Endothelial cell of umbilical vein (primary cell): ENCODE measurements around the gene RASSF10. TPM values are rescaled to one million over a fixed set of nuclear protein-coding genes. Genes with fewer than 3 reads are reported as not detected.

ENCODE experiments used
- BruUV-seq: library from RNA; stranded (reverse); fragments of 400-500 nt; replicated peaks from 2 replicates; lab custom pipeline; 2021; lab: Mats Ljungman, UMichigan
- CTCF ChIA-PET: fragments of 300-600, 350-600 bp; sonication (Branson Sonifier 250); formaldehyde crosslinking; loops from one replicate; lab custom pipeline; 2021; ENCODE audit warnings: antibody characterized with exemption, inconsistent platforms; lab: Charles Lee
- POLR2A ChIA-PET: fragments of 300-600, 350-600 bp; sonication (Branson Sonifier 250); formaldehyde crosslinking; loops from one replicate; lab custom pipeline; 2021; ENCODE audit warnings: antibody characterized with exemption, inconsistent platforms; lab: Charles Lee
- DNase-seq: peaks from one replicate; pipeline ENCODE4 v3.0.0-alpha.2; 2011; ENCODE audit warnings: low read depth, low spot score
- FAIRE-seq: peaks from 2 replicates; lab custom pipeline; 2011; peaks lifted over from hg19 to GRCh38; lab: Jason Lieb, UNC
- H2AFZ ChIP-seq: 2 replicates; pipeline ENCODE4 v1.6.0; 2012; ENCODE audit warnings: low read depth, low read length, control low read depth, inconsistent platforms
- H3K27ac ChIP-seq: 2 replicates; pipeline ENCODE4 v1.5.1; 2011; ENCODE audit warnings: low read depth, mild to moderate bottlenecking, control low read depth, low read length, moderate library complexity; ENCODE audit not compliant: insufficient read depth
- H3K27me3 ChIP-seq, 2 experiments: 2 replicates each; pipeline versions ENCODE4 v1.6.0 to v1.6.1; 2011; ENCODE audit warnings: low read length in 2 of 2, mixed read lengths in 1 of 2; ENCODE audit not compliant: control insufficient read depth in 2 of 2, insufficient read depth in 2 of 2
- H3K36me3 ChIP-seq, 2 experiments: 2 replicates in 1 of 2; 3 replicates in 1 of 2; pipeline ENCODE4 v1.5.1; 2011; ENCODE audit warnings: low read length in 2 of 2, mild to moderate bottlenecking in 1 of 2, moderate library complexity in 1 of 2; ENCODE audit not compliant: control insufficient read depth in 2 of 2, insufficient read depth in 2 of 2; ENCODE audit errors: extremely low read depth in 1 of 2
- H3K4me1 ChIP-seq: 3 replicates; pipeline ENCODE4 v1.5.1; 2011; ENCODE audit warnings: mild to moderate bottlenecking, low read length; ENCODE audit not compliant: control insufficient read depth, insufficient read depth; ENCODE audit errors: extremely low read depth
- H3K4me2 ChIP-seq: 2 replicates; pipeline ENCODE4 v1.6.1; 2011; ENCODE audit warnings: low read length, control low read depth, mixed read lengths; ENCODE audit not compliant: insufficient read depth
- H3K4me3 ChIP-seq, 3 experiments: fragments of 200-600 bp in 1 of 3; sonication (generic), shearing (Covaris generic) in 1 of 3; replicated peaks in 1 of 3; 2 replicates each; pipeline ENCODE4 v1.5.1; 2011 to 2016; ENCODE audit warnings: control low read depth in 3 of 3, low read length in 3 of 3, mild to moderate bottlenecking in 2 of 3, inconsistent platforms in 1 of 3, low read depth in 1 of 3, moderate library complexity in 1 of 3; ENCODE audit not compliant: insufficient read depth in 1 of 3
- H3K79me2 ChIP-seq: 2 replicates; pipeline ENCODE4 v1.6.0; 2012; ENCODE audit warnings: low read length, inconsistent platforms; ENCODE audit not compliant: control insufficient read depth, insufficient read depth
- H3K9ac ChIP-seq: replicated peaks from 2 replicates; pipeline ENCODE3; 2011; ENCODE audit warnings: low read length, control low read depth; ENCODE audit not compliant: insufficient read depth; ENCODE audit errors: extremely low read depth
- H3K9me1 ChIP-seq: replicated peaks from 3 replicates; pipeline ENCODE4 v1.6.0; 2011; ENCODE audit warnings: mild to moderate bottlenecking, low read length; ENCODE audit not compliant: control insufficient read depth, insufficient read depth; ENCODE audit errors: extremely low read depth
- H3K9me3 ChIP-seq: replicated peaks from 2 replicates; pipeline ENCODE4 v1.5.1; 2012; ENCODE audit warnings: low read length, inconsistent platforms; ENCODE audit not compliant: control insufficient read depth, insufficient read depth
- H4K20me1 ChIP-seq: replicated peaks from 2 replicates; pipeline ENCODE3; 2011; ENCODE audit warnings: mild to moderate bottlenecking, low read length; ENCODE audit not compliant: control insufficient read depth, insufficient read depth; ENCODE audit errors: extremely low read depth
- CTCF ChIP-seq, 2 donors: IDR thresholded peaks; 1 replicate in 1 of 2; 2 replicates in 1 of 2; pipeline ENCODE4 v1.5.1; 2011; ENCODE audit warnings: low read length in 2 of 2, mild to moderate bottlenecking in 2 of 2, moderate library complexity in 2 of 2, control low read depth in 1 of 2, inconsistent platforms in 1 of 2, low read depth in 1 of 2; ENCODE audit not compliant: insufficient read depth in 1 of 2; ENCODE audit errors: extremely low read depth in 1 of 2
- EZH2 ChIP-seq: IDR thresholded peaks from 2 replicates; pipeline ENCODE4 v1.6.1; 2012; ENCODE audit warnings: borderline replicate concordance, low read depth, mild to moderate bottlenecking, moderate library complexity, low read length, inconsistent platforms; ENCODE audit not compliant: severe bottlenecking
- MAX ChIP-seq: IDR thresholded peaks from 2 replicates; pipeline ENCODE4 v1.6.1; 2011; ENCODE audit not compliant: insufficient read depth, insufficient read length
- POLR2A ChIP-seq: IDR thresholded peaks from 2 replicates; pipeline ENCODE4 v1.6.1; 2012; ENCODE audit warnings: low read depth, mild to moderate bottlenecking, control low read depth, low read length
- POLR2AphosphoS5 ChIP-seq: IDR thresholded peaks from 2 replicates; pipeline ENCODE4 v1.6.1; 2012; ENCODE audit warnings: low read depth, mild to moderate bottlenecking, control low read depth, low read length, moderate library complexity; ENCODE audit not compliant: insufficient read depth
- dilution Hi-C: fragments of 300-500 bp; cut with MboI; formaldehyde crosslinking; loops from one replicate; pipeline ENCODE4 v1.15.0; 2019; ENCODE audit warnings: low sequenced_read_pairs; ENCODE audit not compliant: extremely low pct_ligation_motif_present
- intact Hi-C: fragments of 100-400 bp; cut with micrococcal nuclease; formaldehyde crosslinking; loops from one replicate; pipeline ENCODE4 v1.10.0; 2022
- polyA plus RNA-seq, 4 experiments: library from polyadenylated mRNA; depleted of rRNA in 3 of 4; stranded (reverse) in 3 of 4; unstranded in 1 of 4; fragments of >200 nt; gene quantifications; 2 replicates each; pipeline versions ENCODE4 v1.2.1 to v1.2.3, GENCODE V29; 2011 to 2012; ENCODE audit warnings: missing spikeins in 1 of 4
- total RNA-seq: library from RNA; stranded (reverse); gene quantifications from 2 replicates; pipeline ENCODE4 v1.2.3, GENCODE V29; 2021

The RASSF10 gene
- total and polyA plus RNA-seq, 2 donors (not counting 3 experiments of a cell fraction or from before 2014, with no cell fraction given), result 0.03 TPM; not detected in 1

- no peaks in the 10 kb centered on the region for H3K9me1 ChIP-seq
- H3K79me2 ChIP-seq, result no peaks in the 10 kb centered on the region
- no peaks in the 10 kb centered on the region for H3K4me1 ChIP-seq
- DNase-seq, result no peak
- no peak overlapping the region for H2AFZ ChIP-seq
- H4K20me1 ChIP-seq, result no peaks in the 10 kb centered on the region
- no peaks in the 10 kb centered on the region for H3K36me3 ChIP-seq
- BruUV-seq, result no TSS peak
- ChIA-PET CTCF (interaction anchor here (0.9 to 7.3 kb wide), 2 partner anchors 18 to 20 kb away, joined by 3 to 56 read pairs; no protein-coding TSS in a partner anchor), POLR2A (no interaction called here)
- no peak for TF ChIP-seq POLR2AphosphoS5
- no peak for TF ChIP-seq POLR2A
- TF ChIP-seq CTCF (IDR thresholded peaks at IDR 0.05; ENCODE audit: extremely low read depth in 1 of 2, insufficient read depth in 1 of 2, low read depth in 1 of 2, low read length in 2 of 2), result no peak
- no peak for TF ChIP-seq MAX
- no peak for TF ChIP-seq EZH2
- no peak overlapping the region for H3K27ac ChIP-seq
- no peak overlapping the region for H3K4me2 ChIP-seq
- no peaks in the 10 kb centered on the region for H3K9me3 ChIP-seq
- H3K4me3 ChIP-seq, result no peak overlapping the region
- H3K27me3 ChIP-seq, result peaks cover 15 to 33% of the 10 kb centered on the region in 2 experiments
- no peak for FAIRE-seq
- no peak overlapping the region for H3K9ac ChIP-seq
- dilution Hi-C loops (no loop called here), intact Hi-C loops (no loop called here)
Observed at GRCh38 chr11:12983336-12983735, 25.8 kb upstream of the RASSF10 start.
